HEK293T (cell line): ENCODE data around the gene ATCAY.
"Not testable (repeated sequence)": the region's sequence is repeated elsewhere in the genome, so short reads cannot be mapped to it uniquely, and the experiment has no call there.

Source experiments
- ARNT ChIP-seq: fragments of 450-650 bp; IDR thresholded peaks from 2 replicates; pipeline ENCODE4 v1.6.1; 2017; ENCODE audit warnings: mild to moderate bottlenecking
- BHLHE40 ChIP-seq: fragments of 450-650 bp; IDR thresholded peaks from 2 replicates; pipeline ENCODE4 v1.6.1; 2016; ENCODE audit warnings: mild to moderate bottlenecking, moderate library complexity, borderline replicate concordance
- CTBP1 ChIP-seq: fragments of 450-650 bp; IDR thresholded peaks from 2 replicates; pipeline ENCODE4 v1.6.1; 2016; ENCODE audit warnings: borderline replicate concordance
- ELF4 ChIP-seq: fragments of 450-650 bp; IDR thresholded peaks from 2 replicates; pipeline ENCODE4 v1.6.1; 2017; ENCODE audit warnings: antibody characterized with exemption
- FOXA1 ChIP-seq: fragments of 450-650 bp; IDR thresholded peaks from 2 replicates; pipeline ENCODE4 v1.6.1; 2016; ENCODE audit warnings: mild to moderate bottlenecking
- FOXK2 ChIP-seq: fragments of 450-650 bp; IDR thresholded peaks from 2 replicates; pipeline ENCODE4 v1.6.1; 2016; ENCODE audit warnings: mild to moderate bottlenecking
- FOXM1 ChIP-seq: fragments of 450-650 bp; IDR thresholded peaks from 2 replicates; pipeline ENCODE4 v1.6.1; 2017; ENCODE audit warnings: mild to moderate bottlenecking, borderline replicate concordance
- HDGF ChIP-seq: fragments of 450-650 bp; IDR thresholded peaks from 2 replicates; pipeline ENCODE4 v1.6.1; 2017; ENCODE audit warnings: antibody characterized with exemption, borderline replicate concordance
- LEF1 ChIP-seq: fragments of 450-650 bp; IDR thresholded peaks from 2 replicates; pipeline ENCODE4 v1.6.1; 2017; ENCODE audit warnings: mild to moderate bottlenecking, borderline replicate concordance
- PKNOX1 ChIP-seq: fragments of 450-650 bp; IDR thresholded peaks from 2 replicates; pipeline ENCODE4 v1.6.1; 2016
- SP1 ChIP-seq: fragments of 450-650 bp; IDR thresholded peaks from 2 replicates; pipeline ENCODE4 v1.6.1; 2017
- SUZ12 ChIP-seq: fragments of 450-650 bp; IDR thresholded peaks from 2 replicates; pipeline ENCODE4 v1.6.1; 2016; ENCODE audit warnings: mild to moderate bottlenecking
- TARDBP ChIP-seq: fragments of 450-650 bp; IDR thresholded peaks from 2 replicates; pipeline ENCODE4 v1.6.1; 2016
- ZNF384 ChIP-seq: fragments of 450-650 bp; IDR thresholded peaks from 2 replicates; pipeline ENCODE4 v1.6.1; 2016

DNA sequence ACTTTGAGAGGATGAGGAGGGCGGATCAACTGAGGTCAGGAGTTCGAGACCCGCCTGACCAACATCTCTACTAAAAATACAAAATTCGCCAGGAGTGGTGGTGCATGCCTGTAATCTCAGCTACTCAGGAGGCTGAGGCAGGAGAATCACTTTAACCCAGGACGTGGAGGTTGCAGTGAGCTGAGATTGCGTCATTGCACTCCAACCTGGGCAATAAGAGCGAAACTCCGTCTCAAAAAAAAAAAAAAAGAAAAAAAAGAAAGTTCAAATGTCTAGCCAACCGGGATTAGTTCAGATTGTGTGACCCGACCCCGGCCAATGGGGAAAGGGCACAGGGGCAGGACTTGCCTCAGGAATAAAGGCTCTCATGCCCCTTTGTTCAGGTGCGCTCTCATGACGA is 5.8 kb upstream of the ATCAY start:
- TF ChIP-seq TARDBP, HDGF, LEF1, SUZ12, FOXM1, ELF4, FOXA1, BHLHE40, ARNT, SP1, ZNF384, FOXK2, PKNOX1, CTBP1: not testable (repeated sequence)
